WTC11 (cell line): Measurements from ENCODE around the gene FBXO22. TPM values are rescaled to one million over a fixed set of nuclear protein-coding genes. Genes with fewer than 3 reads are reported as not detected.

Experiments used
- ATAC-seq: fragments of 200-7000 bp; cut with Tn5 transposase; 2 replicates; pipeline ENCODE4 v1.10.0; 2021; ENCODE audit warnings: mild to moderate bottlenecking, moderate library complexity
- CTCF ChIA-PET: fragments of 300-600 bp; sonication (Branson Sonifier 250); formaldehyde crosslinking; loops from one replicate; lab custom pipeline; 2021; ENCODE audit warnings: antibody characterized with exemption; lab: Charles Lee
- POLR2A ChIA-PET: fragments of 350-600 bp; sonication (Branson Sonifier 250); formaldehyde crosslinking; loops from one replicate; lab custom pipeline; 2021; ENCODE audit warnings: antibody characterized with exemption; lab: Charles Lee
- DNase-seq: peaks from one replicate; pipeline ENCODE4 v3.0.0; 2021; ENCODE audit warnings: low spot score
- H3K27ac Mint-ChIP-seq: 2 replicates; pipeline ENCODE4 v1.8.0; 2021; ENCODE audit warnings: mixed read lengths
- H3K27me3 Mint-ChIP-seq: 2 replicates; pipeline ENCODE4 v1.8.0; 2021; ENCODE audit warnings: low read depth, mild to moderate bottlenecking, moderate library complexity, mixed read lengths
- H3K36me3 Mint-ChIP-seq: 2 replicates; pipeline ENCODE4 v1.8.0; 2021; ENCODE audit warnings: mixed read lengths
- H3K4me1 Mint-ChIP-seq: 2 replicates; pipeline ENCODE4 v1.8.0; 2022; ENCODE audit warnings: mixed read lengths
- H3K4me3 Mint-ChIP-seq: 2 replicates; pipeline ENCODE4 v1.8.0; 2021; ENCODE audit warnings: mild to moderate bottlenecking, moderate library complexity, mixed read lengths
- H3K9me3 Mint-ChIP-seq: 2 replicates; pipeline ENCODE4 v1.8.0; 2021; ENCODE audit warnings: mixed read lengths
- ATF6 ChIP-seq: sonication (generic); formaldehyde crosslinking; IDR thresholded peaks from 2 replicates; pipeline ENCODE4 v1.8.1; 2023; ENCODE audit warnings: mild to moderate bottlenecking, missing genetic modification reagents
- FOXP1 ChIP-seq: sonication (generic); formaldehyde crosslinking; IDR thresholded peaks from 2 replicates; pipeline ENCODE4 v1.8.0; 2022; ENCODE audit warnings: missing genetic modification reagents, mild to moderate bottlenecking, moderate library complexity, borderline replicate concordance
- GTF2I ChIP-seq: fragments of 250-450 bp; sonication (Bioruptor Pico); conservative IDR thresholded peaks from 2 replicates; pipeline ENCODE4 v1.4.0; 2021; ENCODE audit warnings: mild to moderate bottlenecking
- MAX ChIP-seq: sonication (generic); formaldehyde crosslinking; IDR thresholded peaks from 2 replicates; pipeline ENCODE4 v1.8.0; 2022; ENCODE audit warnings: mild to moderate bottlenecking, missing genetic modification reagents
- ZBTB21 ChIP-seq: sonication (generic); formaldehyde crosslinking; IDR thresholded peaks from 2 replicates; pipeline ENCODE4 v1.8.1; 2023; ENCODE audit warnings: mild to moderate bottlenecking, missing genetic modification reagents, borderline replicate concordance
- ZNF121 ChIP-seq: sonication (generic); formaldehyde crosslinking; IDR thresholded peaks from 2 replicates; pipeline ENCODE4 v1.8.0; 2023; ENCODE audit warnings: missing genetic modification reagents
- ZNF219 ChIP-seq: sonication (generic); formaldehyde crosslinking; IDR thresholded peaks from 2 replicates; pipeline ENCODE4 v1.8.0; 2023; ENCODE audit warnings: missing genetic modification reagents, mild to moderate bottlenecking, borderline replicate concordance
- ZNF263 ChIP-seq: sonication (generic); formaldehyde crosslinking; IDR thresholded peaks from 2 replicates; pipeline ENCODE4 v1.8.1; 2022; ENCODE audit warnings: low read depth, mild to moderate bottlenecking, moderate library complexity, missing genetic modification reagents
- ZNF281 ChIP-seq: sonication (generic); formaldehyde crosslinking; IDR thresholded peaks from 2 replicates; pipeline ENCODE4 v1.8.0; 2023; ENCODE audit warnings: mild to moderate bottlenecking, missing genetic modification reagents
- ZNF396 ChIP-seq: fragments of 250-450 bp; sonication (Bioruptor Pico); IDR thresholded peaks from 2 replicates; pipeline ENCODE4 v1.8.0; 2021; ENCODE audit warnings: mild to moderate bottlenecking, moderate library complexity, borderline replicate concordance
- ZNF671 ChIP-seq: fragments of 250-450 bp; sonication (Bioruptor Pico); IDR thresholded peaks from 2 replicates; pipeline ENCODE4 v1.8.0; 2021; ENCODE audit warnings: mild to moderate bottlenecking
- total RNA-seq: library from RNA; stranded (reverse); gene quantifications from 3 replicates; pipeline ENCODE4 v1.2.3, GENCODE V29; 2021
- TF ChIP-seq, protein P1 (sequence below): sonication (generic); formaldehyde crosslinking; IDR thresholded peaks from 2 replicates; pipeline ENCODE4 v1.8.1; 2022; ENCODE audit warnings: mild to moderate bottlenecking, missing genetic modification reagents, moderate library complexity, borderline replicate concordance
- TF ChIP-seq, protein P2 (sequence below): sonication (generic); formaldehyde crosslinking; IDR thresholded peaks from 2 replicates; pipeline ENCODE4 v1.8.0; 2023; ENCODE audit warnings: missing genetic modification reagents
- TF ChIP-seq, protein P3 (sequence below): fragments of 200-600 bp; IDR thresholded peaks from 2 replicates; pipeline ENCODE4 v1.8.0; 2022; ENCODE audit warnings: antibody characterized with exemption

FBXO22 gene
- total RNA-seq, 1 experiment from 2014 or later: 95.7 TPM

DNA sequence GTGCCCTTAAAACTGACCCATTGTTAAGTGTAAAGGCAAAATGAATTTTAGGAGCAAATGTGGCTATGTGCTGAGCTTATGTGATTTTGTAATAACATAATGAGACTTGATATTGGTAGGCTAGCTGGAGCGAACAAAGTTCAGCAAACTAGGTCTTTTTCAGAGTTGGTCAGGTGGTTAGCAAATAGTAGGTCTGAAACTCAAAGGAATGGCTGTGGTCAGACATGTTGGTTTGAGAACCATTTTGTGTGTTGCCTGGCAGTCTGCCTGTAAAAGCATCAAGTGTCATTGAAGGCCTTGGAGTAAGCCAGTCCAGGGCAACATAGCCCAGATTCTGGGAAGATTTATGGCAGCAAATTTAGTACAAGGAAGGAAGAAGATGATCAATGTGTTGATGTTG is 16.4 kb downstream of the FBXO22 start (continued):
- no peak for TF ChIP-seq ZNF396 (CRISPR knock-in tag)
- no peak for TF ChIP-seq ZNF281 (CRISPR knock-in tag)
- no peak for TF ChIP-seq ATF6 (CRISPR knock-in tag)
- no peak for TF ChIP-seq MAX (CRISPR knock-in tag)
- TF ChIP-seq, protein P1, sequence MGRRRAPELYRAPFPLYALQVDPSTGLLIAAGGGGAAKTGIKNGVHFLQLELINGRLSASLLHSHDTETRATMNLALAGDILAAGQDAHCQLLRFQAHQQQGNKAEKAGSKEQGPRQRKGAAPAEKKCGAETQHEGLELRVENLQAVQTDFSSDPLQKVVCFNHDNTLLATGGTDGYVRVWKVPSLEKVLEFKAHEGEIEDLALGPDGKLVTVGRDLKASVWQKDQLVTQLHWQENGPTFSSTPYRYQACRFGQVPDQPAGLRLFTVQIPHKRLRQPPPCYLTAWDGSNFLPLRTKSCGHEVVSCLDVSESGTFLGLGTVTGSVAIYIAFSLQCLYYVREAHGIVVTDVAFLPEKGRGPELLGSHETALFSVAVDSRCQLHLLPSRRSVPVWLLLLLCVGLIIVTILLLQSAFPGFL (CRISPR knock-in tag): no peak
- TF ChIP-seq GTF2I (CRISPR knock-in tag): no peak
- no peak for TF ChIP-seq ZBTB21 (CRISPR knock-in tag)
- TF ChIP-seq ZNF219: no peak
- TF ChIP-seq, all 79 proteins: peak for 0

DNA sequence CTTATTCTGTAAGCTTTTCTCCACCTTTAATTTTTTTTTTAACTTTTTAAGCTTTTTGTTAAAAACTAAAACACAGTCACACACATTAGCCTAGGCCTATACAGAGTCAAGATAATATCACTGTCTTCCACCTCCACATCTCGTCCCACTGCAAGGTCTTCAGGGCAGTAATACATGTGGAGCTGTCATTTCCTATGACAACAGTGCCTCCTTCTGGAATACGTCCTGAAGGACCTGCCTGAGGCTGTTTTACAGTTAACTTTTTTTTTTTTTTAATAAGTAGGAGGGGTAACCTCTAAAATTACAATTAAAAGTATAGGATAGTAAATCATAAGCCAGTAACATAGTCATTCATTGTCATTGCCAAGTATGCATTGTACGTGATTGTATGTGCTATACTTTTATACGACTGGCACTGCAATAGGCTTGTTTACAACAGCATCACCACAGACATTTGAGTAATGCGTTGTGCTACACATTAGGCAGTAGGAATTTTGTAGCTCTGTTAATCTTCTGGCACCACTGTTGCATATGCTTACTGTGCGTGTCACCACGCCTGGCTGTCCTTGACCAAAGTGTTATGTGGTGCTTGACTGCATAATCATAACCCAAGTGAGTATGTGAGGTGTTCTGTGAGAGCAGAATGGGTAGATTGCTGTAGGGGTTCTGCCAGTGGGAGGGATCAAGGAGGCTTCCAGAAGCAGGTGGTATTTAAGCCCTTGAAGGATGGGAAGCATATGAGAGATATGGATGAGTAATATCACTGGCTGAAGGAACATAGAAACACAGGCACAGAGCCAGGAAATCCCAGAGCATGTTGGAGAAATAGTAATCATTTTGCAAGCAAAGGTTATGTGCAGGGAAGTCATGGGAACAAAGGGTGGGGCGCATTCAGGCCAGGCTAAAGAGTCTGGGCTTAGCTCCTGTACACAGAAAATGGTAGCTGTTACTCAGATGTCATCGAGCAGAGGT is 18.3 kb downstream of the FBXO22 start:
- ATAC-seq: peak; percentile 88
- Mint-ChIP-seq H3K4me3 (no peak overlapping the region), H3K4me1 (peaks cover 27% of the 10 kb centered on the region), H3K9me3 (no peaks in the 10 kb centered on the region), H3K27me3 (no peaks in the 10 kb centered on the region), H3K27ac (peak overlapping the region; percentile 8; the same call in 1 of the 2 replicates), H3K36me3 (peaks cover 35% of the 10 kb centered on the region)
- TF ChIP-seq, protein P2, sequence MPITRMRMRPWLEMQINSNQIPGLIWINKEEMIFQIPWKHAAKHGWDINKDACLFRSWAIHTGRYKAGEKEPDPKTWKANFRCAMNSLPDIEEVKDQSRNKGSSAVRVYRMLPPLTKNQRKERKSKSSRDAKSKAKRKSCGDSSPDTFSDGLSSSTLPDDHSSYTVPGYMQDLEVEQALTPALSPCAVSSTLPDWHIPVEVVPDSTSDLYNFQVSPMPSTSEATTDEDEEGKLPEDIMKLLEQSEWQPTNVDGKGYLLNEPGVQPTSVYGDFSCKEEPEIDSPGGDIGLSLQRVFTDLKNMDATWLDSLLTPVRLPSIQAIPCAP (CRISPR knock-in tag): no peak
- TF ChIP-seq ZNF281 (CRISPR knock-in tag) (no peak), ZNF263 (CRISPR knock-in tag) (no peak), FOXP1 (CRISPR knock-in tag) (no peak), ZNF671 (CRISPR knock-in tag) (no peak), ZNF121 (CRISPR knock-in tag) (no peak)
- TF ChIP-seq, protein P3, sequence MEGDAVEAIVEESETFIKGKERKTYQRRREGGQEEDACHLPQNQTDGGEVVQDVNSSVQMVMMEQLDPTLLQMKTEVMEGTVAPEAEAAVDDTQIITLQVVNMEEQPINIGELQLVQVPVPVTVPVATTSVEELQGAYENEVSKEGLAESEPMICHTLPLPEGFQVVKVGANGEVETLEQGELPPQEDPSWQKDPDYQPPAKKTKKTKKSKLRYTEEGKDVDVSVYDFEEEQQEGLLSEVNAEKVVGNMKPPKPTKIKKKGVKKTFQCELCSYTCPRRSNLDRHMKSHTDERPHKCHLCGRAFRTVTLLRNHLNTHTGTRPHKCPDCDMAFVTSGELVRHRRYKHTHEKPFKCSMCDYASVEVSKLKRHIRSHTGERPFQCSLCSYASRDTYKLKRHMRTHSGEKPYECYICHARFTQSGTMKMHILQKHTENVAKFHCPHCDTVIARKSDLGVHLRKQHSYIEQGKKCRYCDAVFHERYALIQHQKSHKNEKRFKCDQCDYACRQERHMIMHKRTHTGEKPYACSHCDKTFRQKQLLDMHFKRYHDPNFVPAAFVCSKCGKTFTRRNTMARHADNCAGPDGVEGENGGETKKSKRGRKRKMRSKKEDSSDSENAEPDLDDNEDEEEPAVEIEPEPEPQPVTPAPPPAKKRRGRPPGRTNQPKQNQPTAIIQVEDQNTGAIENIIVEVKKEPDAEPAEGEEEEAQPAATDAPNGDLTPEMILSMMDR: peak; percentile 23; the same call in 1 of the 2 replicates
- ChIA-PET POLR2A (no interaction called here), CTCF (interaction anchor here (0.6 to 1.9 kb wide), 19 partner anchors 9 to 218 kb away, joined by 3 to 27 read pairs (median 3); no protein-coding TSS in a partner anchor)
- peak; percentile 28 for DNase-seq
